ENCODE measurements around the gene DMRTC1B.
"Not testable (repeated sequence)": the region's sequence is repeated elsewhere in the genome, so short reads cannot be mapped to it uniquely, and the experiment has no call there.

DMRTC1B gene, protein sequence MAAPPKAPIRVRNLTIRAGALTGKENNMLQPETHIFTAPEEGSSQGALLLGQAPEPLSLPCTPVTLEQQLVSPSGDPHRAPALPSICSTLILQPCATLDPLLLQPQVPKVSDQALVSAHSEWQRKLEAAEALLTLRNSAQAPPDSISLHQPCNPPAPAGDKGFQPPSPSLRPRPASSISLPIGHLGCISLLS

DNA sequence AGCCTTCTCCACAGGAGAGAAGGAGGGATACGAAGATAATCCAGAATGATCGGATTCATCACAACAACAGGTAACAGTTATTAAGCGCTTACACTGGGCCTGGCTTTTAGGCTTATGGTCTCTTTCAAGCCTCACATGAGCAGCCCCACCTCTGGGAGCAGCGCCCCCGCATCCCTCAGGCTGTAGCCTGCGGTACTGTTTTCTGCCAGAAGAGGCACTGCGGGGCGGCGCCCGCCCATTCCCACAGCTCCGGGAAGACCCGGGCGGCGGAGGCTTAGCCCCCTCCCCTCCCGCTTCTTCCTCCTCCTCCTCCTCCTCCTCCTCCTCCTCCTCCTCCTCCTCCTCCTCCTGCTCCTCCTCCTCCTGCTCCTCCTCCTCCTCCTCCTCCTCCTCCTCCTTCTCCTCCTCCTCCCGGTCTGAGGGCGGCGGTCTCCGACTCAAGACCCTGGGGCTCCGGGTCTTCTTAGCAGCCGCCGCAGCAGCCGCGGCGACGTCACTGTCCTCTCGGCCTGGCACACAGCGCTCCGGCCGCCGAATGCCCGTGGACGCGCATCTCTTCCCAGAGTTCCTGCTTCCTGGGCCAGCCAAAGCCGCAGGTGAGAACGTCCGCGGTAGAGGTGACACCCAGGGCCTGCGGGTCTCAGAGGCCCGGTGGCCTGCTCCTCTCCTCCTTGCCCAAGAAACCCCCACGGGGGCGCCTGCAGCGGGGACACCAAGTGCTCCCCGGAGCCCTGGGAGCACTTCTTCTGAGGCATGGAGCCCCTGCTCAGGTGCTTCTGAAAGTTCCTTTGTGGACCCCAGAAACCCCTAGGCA is at the start of gene DMRTC1B:
Gene DMRTC1B (plus strand): TSS at position 238 of the 814 bp plus-strand sequence. CDS start 68,246 bp downstream, outside the sequence.
- DNase-seq: not testable (repeated sequence)

GRCh38 chrX:72727846-72728245 is 48.8 kb upstream of the DMRTC1B start:
- no peak for DNase-seq

DNA sequence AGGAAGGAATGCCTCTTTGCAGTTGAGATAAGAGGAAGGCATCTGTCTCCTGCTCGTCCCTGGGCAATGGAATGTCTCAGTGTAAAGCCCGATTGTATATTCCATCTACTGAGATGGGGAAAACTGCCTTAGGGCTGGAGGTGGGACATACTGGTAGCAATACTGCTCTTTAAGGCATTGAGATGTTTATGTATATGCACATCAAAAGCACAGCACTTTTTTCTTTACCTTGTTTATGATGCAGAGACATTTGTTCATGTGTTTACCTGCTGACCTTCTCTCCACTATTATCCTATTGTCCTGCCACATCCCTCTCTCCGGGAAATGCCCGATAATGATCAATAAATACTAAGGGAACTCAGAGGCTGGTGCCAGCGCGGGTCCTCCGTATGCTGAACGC is 43.1 kb upstream of the DMRTC1B start:
- not testable (repeated sequence) for DNase-seq

GRCh38 chrX:72735561-72735960 is 41.1 kb upstream of the DMRTC1B start:
- DNase-seq: no peak

GRCh38 chrX:72745546-72745945 is 31.1 kb upstream of the DMRTC1B start:
- DNase-seq: not testable (repeated sequence)

DNA sequence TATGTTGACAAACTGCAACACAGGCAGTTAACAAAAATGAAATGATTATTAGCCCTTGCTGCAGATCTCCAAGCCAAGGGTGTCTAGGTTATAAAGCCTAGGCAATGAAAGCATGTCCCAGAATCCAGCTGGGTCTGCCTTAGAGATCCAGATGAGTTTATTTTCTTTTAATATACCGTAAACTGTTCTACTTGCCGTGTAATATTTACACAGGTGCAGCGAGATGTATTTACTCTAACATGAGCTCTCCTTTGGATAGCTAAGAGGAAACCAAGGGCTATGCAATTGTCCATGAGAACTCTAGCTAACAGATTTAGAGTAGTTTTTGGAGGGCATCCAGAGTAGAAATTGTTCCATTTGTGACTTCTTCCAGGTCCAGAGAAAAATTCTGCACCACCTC is 28.1 kb upstream of the DMRTC1B start:
- not testable (repeated sequence) for DNase-seq

- DNase-seq: not testable (repeated sequence)
These were observed 16.2 kb upstream of the DMRTC1B start for GRCh38 chrX:72760454-72760853.

DNA sequence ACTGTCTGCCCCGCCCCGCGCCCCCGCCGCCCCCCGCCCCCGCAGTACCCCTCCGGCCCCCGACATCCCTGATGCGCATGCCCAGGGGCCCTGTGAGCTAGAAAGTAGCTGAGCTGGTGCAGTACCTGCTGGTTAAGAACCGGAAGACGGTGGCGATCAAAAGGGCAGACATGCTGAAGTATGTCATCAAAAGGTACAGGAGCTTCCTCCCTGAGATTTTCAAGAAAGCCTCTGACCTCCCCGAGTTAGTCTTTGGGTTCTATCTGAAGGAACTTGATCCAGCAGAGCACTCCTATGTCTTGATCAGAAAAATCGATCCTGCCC is 739 bp downstream of the DMRTC1B start:
- DNase-seq: not testable (repeated sequence)

DNA sequence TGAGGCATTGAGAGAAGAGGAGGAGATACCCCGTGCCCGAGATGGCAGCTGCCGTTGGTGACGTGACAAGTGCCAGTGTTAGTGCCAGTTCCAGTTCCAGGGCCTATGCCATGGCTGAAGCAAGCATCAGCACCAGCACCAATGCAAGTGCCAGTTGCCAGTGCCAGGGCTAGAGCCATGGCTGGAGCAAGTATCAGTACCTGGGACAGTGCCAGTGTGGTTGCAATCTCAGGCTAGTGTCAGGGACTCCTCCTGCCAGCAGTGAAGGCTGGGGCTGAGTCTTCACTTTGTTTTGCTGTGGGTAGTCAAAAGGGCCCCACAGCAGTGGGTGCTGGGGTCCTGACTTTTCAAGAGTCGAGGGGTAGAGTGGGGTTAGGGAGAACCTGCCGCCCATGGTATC is 1.5 kb downstream of the DMRTC1B start:
- DNase-seq: not testable (repeated sequence)

DNA sequence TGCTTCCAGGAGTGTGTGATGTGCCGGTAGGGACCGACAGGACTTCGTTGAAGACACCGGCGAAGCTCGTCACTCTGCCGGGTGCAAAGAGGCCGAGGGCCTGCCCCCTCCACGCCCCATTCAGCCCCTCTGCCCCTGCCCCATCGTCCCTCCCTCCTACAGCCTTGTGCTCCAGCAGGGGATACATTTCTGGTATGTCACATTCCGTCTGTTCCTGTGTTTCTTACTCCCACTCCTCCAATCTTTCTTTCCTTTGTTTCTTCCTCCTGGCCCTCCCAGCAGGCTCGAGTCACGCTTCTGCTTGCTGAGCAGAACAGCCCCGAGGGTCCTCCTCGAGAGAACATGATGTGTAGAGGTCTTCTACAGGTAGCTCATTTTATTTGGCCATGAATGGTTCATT is 5.9 kb downstream of the DMRTC1B start, which contains the start of gene FAM236B:
Gene FAM236B (minus strand): TSS at position 101 of the 400 bp plus-strand sequence. CDS start 100 bp downstream, at position 1.
- not testable (repeated sequence) for DNase-seq

- not testable (repeated sequence) for DNase-seq
These were observed 6.8 kb downstream of the DMRTC1B start for GRCh38 chrX:72783365-72783936.

GRCh38 chrX:72783964-72784363 is 7.3 kb downstream of the DMRTC1B start:
- not testable (repeated sequence) for DNase-seq

DNA sequence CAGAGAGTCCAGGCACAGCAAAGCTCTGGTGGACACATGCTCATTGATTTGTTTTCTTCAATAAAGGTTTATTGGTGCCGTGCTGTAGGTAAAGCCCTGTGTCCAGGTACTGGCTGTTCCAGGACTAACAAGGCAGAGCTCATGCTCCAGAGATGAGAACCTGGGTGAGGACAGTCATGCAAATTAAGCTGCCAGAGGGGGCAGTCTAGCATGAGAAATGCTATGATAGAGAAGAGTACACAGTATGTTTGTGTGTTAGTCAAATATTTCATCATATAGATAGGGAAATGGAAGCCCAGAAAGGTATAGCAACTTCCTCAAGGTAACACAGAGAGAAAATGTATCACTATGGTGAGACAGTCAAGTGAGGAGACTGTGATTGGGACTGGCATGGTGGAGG is 11.5 kb downstream of the DMRTC1B start:
- DNase-seq: not testable (repeated sequence)

DNA sequence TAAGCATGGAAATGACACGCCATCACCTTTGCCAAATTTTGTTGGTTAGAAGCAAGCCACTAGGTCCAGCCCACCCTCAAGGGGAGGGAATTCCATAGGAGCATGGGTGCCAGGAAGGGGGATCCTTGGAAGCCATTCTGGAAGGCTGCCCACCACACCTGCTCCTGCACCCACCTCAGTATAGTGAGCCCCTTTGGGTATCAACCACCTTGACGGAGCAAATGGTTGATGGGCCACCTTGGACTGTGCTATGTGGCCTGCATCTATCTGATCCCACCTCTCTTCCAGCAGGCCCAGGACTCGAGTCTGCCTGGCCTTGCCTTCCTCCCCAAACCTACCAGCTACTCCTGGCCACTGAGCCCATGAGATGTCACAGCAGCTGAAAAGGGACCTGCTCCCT is 13.7 kb downstream of the DMRTC1B start:
- not testable (repeated sequence) for DNase-seq

GRCh38 chrX:72808110-72808509 is 31.4 kb downstream of the DMRTC1B start, which contains the start of gene FAM236D:
FAM236D (minus strand) TSS chrX:72808210; CDS start chrX:72808110, 100 bp downstream.
- not testable (repeated sequence) for DNase-seq

GRCh38 chrX:72830701-72831100 is 54.0 kb downstream of the DMRTC1B start:
- not testable (repeated sequence) for DNase-seq

GRCh38 chrX:72837532-72837931 is 60.8 kb downstream of the DMRTC1B start:
- DNase-seq: not testable (repeated sequence)

- not testable (repeated sequence) for DNase-seq
These were observed 106.2 kb downstream of the DMRTC1B start for GRCh38 chrX:72882898-72883297.

GRCh38 chrX:72889740-72890139 is 113.0 kb downstream of the DMRTC1B start:
- not testable (repeated sequence) for DNase-seq

Measured in retina (tissue), 1 donor.